ENCODE measurements around the gene PRPF8.

The PRPF8 gene

DNA sequence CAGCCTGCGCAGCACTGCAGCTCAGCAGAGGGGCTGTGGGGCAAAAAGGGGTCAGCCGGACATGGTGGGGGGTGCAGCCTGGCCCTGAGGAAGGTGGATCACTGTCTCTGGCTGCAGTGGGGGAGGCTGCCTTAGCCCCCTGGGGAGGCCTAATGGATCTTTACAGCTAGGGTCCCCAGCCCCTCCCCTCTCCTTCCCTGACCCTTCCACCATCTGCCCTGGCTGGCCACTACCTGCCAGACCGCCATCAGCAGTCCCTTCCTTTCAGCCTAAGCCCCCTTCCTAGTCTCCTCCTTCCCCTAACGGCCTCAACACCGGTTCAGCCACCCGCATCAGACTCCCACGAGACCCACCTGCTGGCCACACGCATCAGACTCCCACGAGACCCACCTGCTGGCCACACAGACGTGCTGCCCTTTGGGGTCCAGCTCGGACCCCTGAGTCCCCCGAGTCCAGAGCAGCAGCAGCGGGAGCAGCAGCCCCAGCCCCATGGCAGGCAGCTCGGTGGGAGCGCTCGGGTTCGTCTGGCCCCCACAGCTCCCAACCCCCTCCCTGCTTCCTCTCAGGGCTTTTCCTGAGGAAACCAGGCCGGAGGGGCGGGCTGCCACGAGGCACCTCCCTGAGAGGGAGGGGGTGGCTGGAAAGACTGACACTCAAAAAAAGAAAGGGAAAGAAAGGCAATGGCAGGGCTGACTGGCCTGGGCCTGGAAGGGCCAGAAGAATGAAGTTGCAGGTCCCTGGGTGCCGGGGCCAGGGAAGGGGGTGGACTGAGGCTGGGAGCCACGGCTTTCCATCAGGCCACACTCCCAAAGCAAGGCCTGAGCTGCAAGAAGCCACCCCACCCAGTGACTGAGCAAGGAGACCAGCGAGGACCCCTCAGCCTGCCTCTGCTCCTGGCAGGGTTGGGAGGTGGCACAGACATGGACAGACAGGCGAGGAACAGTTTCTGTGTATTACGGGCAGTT is 39.2 kb downstream of the PRPF8 start, which contains the start of gene SCARF1:
Gene SCARF1 (minus strand): TSS at position 526 of the 965 bp plus-strand sequence. CDS start 35 bp downstream, at position 491.
- Histone ChIP-seq H3K4me3 (replicated peaks; ENCODE audit: low read depth, low read length) (peak within 1 kb of the TSS; percentile 63), H3K36me3 (ENCODE audit: control insufficient read depth, insufficient read depth, low read length) (peaks cover 3% of the 10 kb centered on the region; the same call in 1 of the 2 replicates), H3K27me3 (replicated peaks; ENCODE audit: control insufficient read depth, insufficient read depth, low read length) (no peaks in the 10 kb centered on the region)
- TF ChIP-seq, protein P1, sequence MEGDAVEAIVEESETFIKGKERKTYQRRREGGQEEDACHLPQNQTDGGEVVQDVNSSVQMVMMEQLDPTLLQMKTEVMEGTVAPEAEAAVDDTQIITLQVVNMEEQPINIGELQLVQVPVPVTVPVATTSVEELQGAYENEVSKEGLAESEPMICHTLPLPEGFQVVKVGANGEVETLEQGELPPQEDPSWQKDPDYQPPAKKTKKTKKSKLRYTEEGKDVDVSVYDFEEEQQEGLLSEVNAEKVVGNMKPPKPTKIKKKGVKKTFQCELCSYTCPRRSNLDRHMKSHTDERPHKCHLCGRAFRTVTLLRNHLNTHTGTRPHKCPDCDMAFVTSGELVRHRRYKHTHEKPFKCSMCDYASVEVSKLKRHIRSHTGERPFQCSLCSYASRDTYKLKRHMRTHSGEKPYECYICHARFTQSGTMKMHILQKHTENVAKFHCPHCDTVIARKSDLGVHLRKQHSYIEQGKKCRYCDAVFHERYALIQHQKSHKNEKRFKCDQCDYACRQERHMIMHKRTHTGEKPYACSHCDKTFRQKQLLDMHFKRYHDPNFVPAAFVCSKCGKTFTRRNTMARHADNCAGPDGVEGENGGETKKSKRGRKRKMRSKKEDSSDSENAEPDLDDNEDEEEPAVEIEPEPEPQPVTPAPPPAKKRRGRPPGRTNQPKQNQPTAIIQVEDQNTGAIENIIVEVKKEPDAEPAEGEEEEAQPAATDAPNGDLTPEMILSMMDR (IDR thresholded peaks at IDR 0.05; ENCODE audit: insufficient read depth, low read length, poor library complexity, severe bottlenecking) = no peak
- no peak for DNase-seq (ENCODE audit: extremely low read depth, insufficient read length)

DNA sequence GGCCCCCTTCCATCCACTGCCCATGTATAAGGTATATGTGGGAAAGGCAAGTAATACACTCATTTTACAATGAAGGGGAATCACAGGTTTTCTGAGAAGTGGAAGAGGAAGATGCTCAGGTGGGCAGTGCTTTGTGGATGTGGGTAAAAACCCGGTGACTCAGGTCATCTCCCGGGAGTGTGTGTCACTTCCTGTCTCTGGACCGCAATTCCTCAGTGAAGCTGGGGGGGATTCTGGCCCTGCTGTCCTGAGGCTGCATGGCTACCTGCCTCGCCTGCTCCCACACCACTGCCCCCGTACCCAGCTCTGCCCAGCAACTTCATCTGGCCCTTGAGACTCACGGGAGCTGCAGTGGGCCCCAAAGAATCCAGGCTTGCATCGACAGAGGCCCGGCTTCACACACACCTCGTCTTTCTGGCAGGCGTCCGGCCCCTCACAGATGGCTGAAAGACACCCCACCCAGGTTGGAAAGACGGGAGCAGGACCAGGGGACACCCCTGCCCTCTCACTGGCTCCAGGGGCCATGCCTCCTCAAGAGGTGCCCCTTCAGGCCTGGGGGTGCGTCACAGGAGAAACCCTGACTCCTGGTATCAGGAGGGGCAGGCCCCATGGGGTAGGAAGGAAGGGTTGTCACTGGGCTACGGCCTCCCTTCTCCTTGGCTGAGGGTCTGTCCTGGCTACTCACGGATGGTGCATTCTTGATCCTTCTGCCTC is 40.0 kb downstream of the PRPF8 start:
- Histone ChIP-seq H3K27me3 (replicated peaks; ENCODE audit: control insufficient read depth, insufficient read depth, low read length) (no peaks in the 10 kb centered on the region), H3K4me3 (replicated peaks; ENCODE audit: low read depth, low read length) (peak overlapping the region; percentile 63), H3K36me3 (ENCODE audit: control insufficient read depth, insufficient read depth, low read length) (no peaks in the 10 kb centered on the region)
- DNase-seq (ENCODE audit: extremely low read depth, insufficient read length) = peak; percentile 57
- TF ChIP-seq, protein P1 (IDR thresholded peaks at IDR 0.05; ENCODE audit: insufficient read depth, low read length, poor library complexity, severe bottlenecking) = no peak

DNA sequence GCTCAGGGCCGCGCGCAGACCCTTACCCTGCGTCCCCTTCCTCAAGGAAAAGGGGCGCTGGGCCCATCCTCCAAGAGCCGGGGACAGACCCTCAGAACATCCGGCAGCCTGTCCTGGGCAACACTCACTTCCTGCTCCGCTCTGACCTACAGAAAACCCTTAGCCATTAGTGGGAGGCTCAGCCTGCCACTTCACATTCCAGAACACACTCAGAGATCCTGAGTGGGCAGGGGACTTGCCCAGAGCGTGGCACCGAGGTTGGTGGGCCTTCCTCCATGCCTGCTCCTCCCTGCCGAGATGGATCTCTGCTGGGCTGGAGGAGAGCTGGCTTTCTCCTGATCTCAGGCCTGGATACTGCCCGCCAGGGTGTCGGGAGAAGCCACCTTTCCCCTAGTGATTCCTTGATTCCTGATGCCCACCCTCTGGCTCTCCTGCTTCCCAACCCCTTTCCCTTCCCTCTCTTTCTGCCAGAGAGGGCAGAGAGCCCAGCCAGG is 40.6 kb downstream of the PRPF8 start:
- H3K4me3 ChIP-seq (replicated peaks; ENCODE audit: low read depth, low read length) = peak overlapping the region; percentile 60
- no peaks in the 10 kb centered on the region for H3K27me3 ChIP-seq (replicated peaks; ENCODE audit: control insufficient read depth, insufficient read depth, low read length)
- DNase-seq (ENCODE audit: extremely low read depth, insufficient read length) = no peak
- no peaks in the 10 kb centered on the region for H3K36me3 ChIP-seq (ENCODE audit: control insufficient read depth, insufficient read depth, low read length)
- TF ChIP-seq, protein P1 (IDR thresholded peaks at IDR 0.05; ENCODE audit: insufficient read depth, low read length, poor library complexity, severe bottlenecking) = no peak

DNA sequence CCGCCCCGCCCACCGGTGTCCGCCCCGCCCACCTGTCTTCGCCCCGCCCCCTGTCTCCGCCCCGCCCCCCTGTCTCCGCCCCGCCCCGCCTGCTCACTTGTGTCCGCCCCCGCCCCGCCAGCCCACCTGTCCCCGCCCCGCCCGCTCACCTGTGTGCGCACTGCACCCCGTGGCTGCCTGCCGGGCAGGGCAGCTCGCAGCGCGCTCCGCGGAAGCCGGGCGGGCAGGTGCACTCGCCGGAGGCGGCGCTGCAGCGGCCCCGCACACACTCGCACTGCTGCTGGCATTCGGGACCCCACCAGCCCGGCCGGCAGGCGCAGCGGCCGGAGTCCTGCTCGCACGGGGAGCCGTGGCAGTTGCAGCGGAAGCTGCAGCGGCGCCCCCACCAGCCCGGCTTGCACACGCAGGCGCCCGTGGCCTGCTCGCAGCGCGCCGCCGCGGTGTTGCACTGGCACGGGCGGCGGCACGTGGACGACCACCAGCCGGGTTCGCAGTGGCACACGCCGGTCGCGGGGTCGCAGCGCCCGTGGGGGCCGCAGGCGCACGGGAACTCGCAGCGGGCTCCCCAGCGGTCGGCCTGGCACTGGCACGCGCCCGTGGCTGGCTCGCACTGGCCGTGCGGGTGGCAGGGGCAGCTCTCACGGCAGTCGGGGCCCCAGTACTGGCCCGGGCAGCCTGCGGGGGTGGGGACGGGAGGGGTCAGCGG is 41.2 kb downstream of the PRPF8 start:
- peak overlapping the region; percentile 60 for H3K4me3 ChIP-seq (replicated peaks; ENCODE audit: low read depth, low read length)
- TF ChIP-seq, protein P1 (IDR thresholded peaks at IDR 0.05; ENCODE audit: insufficient read depth, low read length, poor library complexity, severe bottlenecking) = no peak
- peak; percentile 76 for DNase-seq (ENCODE audit: extremely low read depth, insufficient read length)
- no peaks in the 10 kb centered on the region for H3K36me3 ChIP-seq (ENCODE audit: control insufficient read depth, insufficient read depth, low read length)
- no peaks in the 10 kb centered on the region for H3K27me3 ChIP-seq (replicated peaks; ENCODE audit: control insufficient read depth, insufficient read depth, low read length)

DNA sequence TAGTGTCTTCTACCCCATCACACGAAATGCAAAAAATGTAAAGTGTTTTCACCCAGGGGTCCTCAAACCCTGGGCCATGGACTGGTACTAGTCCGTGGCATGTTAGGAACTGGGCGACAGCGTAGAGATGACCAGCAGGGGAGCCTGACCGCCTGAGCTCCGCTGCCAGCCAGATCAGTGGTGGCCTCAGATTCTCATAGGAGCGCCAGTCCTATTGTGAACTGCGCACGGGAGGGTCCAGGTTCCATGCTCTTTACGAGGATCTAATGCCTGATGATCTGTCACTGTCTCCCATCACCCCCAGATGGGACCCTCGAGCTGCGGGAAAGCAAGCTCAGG is 43.6 kb downstream of the PRPF8 start:
- TF ChIP-seq, protein P1 (IDR thresholded peaks at IDR 0.05; ENCODE audit: insufficient read depth, low read length, poor library complexity, severe bottlenecking) = no peak
- H3K36me3 ChIP-seq (ENCODE audit: control insufficient read depth, insufficient read depth, low read length) = no peaks in the 10 kb centered on the region

More for the DNA sequence above, 43.6 kb downstream of the PRPF8 start:
- Histone ChIP-seq H3K4me3 (replicated peaks; ENCODE audit: low read depth, low read length) (no peak overlapping the region), H3K27me3 (replicated peaks; ENCODE audit: control insufficient read depth, insufficient read depth, low read length) (no peaks in the 10 kb centered on the region)
- no peak for DNase-seq (ENCODE audit: extremely low read depth, insufficient read length)

Measured in GM06990 (cell line).